ENCODE data around the gene NDUFA6.
"Not testable (repeated sequence)": the region's sequence is repeated elsewhere in the genome, so short reads cannot be mapped to it uniquely, and the experiment has no call there.

The NDUFA6 gene

DNA sequence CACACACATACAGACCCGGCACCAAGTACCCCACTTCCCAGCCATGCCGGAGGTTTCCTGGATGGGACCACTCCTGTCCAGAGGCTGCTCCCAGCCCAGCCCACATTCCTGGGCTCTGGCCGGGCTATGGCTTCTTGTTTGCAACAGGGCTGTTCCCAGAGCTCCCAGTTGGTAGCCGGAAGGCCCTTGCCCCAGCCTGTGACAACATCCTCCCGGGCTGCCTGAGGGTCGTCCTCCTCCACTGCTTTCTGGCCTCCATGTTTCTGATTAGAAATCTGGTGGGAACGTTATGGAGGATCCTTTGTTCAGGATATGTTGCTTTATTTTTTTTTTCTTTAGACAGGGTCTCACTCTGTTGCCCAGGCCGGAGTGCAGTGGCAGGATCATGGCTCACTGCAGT, 41.0 kb upstream of the NDUFA6 start:
- no peak overlapping the region for H3K4me3 ChIP-seq (ENCODE audit: low read depth, low read length)
- TF ChIP-seq, protein P1, sequence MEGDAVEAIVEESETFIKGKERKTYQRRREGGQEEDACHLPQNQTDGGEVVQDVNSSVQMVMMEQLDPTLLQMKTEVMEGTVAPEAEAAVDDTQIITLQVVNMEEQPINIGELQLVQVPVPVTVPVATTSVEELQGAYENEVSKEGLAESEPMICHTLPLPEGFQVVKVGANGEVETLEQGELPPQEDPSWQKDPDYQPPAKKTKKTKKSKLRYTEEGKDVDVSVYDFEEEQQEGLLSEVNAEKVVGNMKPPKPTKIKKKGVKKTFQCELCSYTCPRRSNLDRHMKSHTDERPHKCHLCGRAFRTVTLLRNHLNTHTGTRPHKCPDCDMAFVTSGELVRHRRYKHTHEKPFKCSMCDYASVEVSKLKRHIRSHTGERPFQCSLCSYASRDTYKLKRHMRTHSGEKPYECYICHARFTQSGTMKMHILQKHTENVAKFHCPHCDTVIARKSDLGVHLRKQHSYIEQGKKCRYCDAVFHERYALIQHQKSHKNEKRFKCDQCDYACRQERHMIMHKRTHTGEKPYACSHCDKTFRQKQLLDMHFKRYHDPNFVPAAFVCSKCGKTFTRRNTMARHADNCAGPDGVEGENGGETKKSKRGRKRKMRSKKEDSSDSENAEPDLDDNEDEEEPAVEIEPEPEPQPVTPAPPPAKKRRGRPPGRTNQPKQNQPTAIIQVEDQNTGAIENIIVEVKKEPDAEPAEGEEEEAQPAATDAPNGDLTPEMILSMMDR (IDR thresholded peaks at IDR 0.05; ENCODE audit: low read depth, low read length): no peak

DNA sequence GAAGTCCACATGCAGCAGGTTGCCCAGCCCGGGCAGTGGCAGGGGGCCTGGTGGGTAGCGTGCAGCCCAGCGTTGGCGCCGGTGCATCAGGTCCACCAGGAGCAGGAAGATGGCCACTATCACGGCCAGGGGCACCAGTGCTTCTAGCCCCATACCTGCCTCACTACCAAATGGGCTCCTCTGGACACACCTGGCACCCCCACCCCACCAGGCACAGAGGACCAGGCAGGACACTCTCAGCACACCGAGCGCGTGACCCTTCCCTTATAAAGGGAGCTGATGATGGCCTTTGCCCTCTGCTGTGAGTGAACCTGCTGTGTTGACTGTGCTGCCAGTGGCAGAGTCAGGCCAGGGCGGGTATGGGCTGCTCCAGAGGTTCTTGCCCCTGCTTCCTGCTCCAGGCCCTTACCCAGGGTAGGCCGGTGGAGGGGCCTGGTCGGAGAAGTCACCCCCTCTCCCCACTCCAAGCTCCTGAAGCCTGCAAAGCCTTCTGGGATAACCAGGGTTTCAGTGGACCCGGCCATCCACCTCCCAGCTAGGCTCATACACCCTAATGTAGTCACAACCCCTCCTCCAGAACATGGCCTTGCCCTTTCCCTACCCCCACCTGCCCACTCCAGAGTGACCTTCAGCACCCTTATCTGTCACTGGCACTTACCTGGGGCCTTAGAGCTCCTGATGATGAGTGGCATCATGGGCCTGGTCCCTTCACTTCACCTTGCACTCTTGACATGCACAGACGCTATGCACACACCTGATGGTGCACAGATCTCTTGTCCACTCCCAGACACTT, 40.3 kb upstream of the NDUFA6 start, which contains the start of gene CYP2D6:
TSS of gene CYP2D6 (minus strand) at position 172 of the 793 bp plus-strand sequence. CDS start at position 153, 19 bp downstream.
- not testable (repeated sequence) for H3K4me3 ChIP-seq (ENCODE audit: low read depth, low read length)

DNA sequence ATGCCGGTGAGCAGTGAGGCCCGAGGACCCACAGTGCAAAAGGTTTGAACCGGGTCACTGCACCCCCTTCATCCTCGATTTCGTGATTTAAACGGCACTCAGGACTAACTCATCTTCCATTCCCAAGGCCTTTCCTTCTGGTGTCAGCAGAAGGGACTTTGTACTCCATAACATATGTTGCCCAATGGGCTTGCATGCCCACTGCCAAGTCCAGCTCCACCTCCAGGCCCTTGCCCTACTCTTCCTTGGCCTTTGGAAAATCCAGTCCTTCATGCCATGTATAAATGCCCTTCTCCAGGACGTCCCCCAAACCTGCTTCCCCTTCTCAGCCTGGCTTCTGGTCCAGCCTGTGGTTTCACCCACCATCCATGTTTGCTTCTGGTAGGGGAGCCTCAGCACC, 39.6 kb upstream of the NDUFA6 start:
- not testable (repeated sequence) for H3K4me3 ChIP-seq (ENCODE audit: low read depth, low read length)

DNA sequence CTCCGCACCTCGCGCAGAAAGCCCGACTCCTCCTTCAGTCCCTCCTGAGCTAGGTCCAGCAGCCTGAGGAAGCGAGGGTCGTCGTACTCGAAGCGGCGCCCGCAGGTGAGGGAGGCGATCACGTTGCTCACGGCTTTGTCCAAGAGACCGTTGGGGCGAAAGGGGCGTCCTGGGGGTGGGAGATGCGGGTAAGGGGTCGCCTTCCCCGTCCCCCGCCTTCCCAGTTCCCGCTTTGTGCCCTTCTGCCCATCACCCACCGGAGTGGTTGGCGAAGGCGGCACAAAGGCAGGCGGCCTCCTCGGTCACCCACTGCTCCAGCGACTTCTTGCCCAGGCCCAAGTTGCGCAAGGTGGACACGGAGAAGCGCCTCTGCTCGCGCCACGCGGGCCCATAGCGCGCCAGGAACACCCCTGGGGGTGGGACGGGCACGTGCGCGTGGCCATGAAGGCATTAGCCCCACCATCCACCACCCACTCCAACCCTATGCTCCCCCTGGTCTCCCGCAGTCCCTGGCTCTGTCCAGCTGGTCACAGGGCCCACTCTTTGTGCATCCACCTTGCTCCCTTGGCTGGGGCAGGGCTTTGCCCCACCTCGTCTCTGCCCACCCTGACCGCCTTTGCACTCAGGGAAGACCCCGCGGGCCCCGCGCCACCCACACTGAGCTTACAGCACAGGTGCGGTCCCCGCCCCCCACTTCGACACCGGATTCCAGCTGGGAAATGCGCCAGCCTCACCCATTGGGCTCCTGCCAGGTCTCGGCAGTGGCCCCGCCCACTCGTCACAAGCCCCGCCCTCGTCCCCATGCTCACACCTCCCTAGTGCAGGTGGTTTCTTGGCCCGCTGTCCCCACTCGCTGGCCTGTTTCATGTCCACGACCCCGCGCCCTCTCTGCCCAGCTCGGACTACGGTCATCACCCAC, 38.5 kb upstream of the NDUFA6 start:
- H3K4me3 ChIP-seq (ENCODE audit: low read depth, low read length): not testable (repeated sequence)

DNA sequence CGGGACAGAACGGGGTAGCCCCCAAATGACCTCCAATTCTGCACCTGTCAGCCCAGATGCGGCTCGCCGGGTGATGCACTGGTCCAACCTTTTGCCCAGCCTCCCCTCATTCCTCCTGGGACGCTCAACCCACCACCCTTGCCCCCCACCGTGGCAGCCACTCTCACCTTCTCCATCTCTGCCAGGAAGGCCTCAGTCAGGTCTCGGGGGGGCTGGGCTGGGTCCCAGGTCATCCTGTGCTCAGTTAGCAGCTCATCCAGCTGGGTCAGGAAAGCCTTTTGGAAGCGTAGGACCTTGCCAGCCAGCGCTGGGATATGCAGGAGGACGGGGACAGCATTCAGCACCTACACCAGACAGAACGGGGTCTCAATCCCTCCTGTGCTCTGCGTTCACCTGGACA, 37.4 kb upstream of the NDUFA6 start:
- not testable (repeated sequence) for H3K4me3 ChIP-seq (ENCODE audit: low read depth, low read length)

DNA sequence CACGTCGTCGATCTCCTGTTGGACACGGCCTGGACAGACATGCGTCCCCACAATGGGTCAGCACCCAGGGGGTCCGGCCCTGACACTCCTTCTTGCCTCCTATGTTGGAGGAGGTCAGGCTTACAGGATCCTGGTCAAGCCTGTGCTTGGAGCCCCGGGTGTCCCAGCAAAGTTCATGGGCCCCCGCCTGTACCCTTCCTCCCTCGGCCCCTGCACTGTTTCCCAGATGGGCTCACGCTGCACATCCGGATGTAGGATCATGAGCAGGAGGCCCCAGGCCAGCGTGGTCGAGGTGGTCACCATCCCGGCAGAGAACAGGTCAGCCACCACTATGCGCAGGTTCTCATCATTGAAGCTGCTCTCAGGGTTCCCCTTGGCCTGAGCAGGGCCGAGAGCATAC, 37.0 kb upstream of the NDUFA6 start:
- TF ChIP-seq, protein P1 (IDR thresholded peaks at IDR 0.05; ENCODE audit: low read depth, low read length): no peak
- H3K4me3 ChIP-seq (ENCODE audit: low read depth, low read length): no peak overlapping the region

DNA sequence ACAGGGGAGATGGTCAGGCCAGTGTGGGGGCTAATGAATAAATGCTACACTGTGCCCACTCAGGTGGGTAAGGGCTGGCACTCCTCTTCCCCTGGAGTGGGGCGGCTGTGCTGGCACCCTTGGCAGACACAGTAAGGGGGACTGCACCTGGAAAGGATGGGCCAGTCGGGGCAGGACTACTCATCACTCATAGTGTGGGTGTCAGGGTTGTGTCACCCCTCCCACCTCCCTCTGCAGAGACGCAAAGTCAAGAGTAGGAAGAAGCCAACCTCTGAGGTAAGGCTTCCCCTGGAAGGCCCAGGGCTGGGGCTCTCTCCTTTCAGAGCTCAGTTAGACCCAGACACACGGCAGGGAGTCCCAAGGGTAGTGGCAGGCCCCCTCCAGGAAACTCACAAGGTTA, 33.0 kb upstream of the NDUFA6 start:
- not testable (repeated sequence) for H3K4me3 ChIP-seq (ENCODE audit: low read depth, low read length)

DNA sequence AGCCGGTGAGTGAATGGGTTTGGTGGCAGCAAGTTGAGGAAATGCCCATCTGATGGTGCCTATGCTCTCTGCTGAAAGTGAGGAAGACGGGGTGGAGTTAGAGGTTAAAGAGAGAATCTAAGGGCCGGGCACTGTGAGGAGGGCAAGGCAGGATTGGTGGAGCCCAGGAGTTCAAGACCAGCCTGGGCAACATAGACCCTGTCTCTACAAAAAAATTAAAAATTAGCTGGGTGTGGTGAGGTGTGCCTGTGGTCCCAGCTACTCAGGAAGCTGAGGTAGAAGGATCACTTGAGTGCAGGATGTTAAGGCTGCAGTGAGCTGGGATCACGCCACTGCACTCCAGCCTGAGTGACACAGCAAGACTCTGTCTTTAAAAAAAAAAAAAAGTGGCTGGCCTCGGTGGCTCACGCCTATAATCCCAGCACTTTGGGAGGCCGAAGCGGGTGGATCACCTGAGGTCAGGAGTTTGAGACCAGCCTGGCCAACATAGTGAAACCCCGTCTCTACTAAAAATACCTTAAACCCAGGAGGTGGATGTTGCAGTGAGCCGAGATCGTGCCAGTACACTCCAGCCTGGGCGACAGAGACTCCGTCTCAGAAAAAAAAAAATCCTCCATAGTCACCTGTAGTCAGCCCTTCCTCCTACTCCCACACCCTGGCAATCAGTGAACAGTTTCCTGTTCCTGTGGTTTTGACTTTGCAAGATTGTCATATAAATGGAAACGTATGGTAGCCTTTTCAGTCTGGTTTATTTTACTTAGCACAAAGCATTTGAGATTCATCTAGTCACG, 29.9 kb upstream of the NDUFA6 start:
- not testable (repeated sequence) for H3K4me3 ChIP-seq (ENCODE audit: low read depth, low read length)

DNA sequence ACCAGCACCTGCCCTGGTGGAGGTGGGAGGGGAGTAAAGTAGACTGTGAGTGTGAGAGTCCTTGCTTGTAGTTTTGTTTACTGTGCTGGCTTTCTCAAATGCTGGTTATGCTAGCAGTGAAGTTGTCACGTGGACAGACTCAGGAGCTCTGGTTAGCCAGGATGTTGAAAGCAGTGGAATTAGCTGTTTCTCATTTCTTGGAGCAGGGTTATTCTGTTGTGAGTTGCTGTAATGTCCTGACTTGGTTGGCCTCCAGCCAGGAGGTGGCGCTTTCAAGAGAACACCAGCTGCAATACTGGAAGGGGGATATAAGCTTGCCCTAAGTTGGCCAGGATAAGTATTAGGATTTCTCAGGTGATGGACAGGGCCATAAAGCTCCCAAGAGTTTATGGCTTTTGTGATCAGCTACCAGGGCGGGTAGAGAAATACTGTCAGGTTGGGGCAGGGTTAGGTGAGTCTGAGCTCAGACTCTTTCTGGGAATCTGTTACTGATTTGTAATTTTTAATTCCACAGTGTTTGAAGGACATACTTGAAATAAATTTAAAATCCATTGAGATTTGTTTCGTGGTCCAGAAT, 26.4 kb upstream of the NDUFA6 start:
- TF ChIP-seq, protein P1 (IDR thresholded peaks at IDR 0.05; ENCODE audit: low read depth, low read length): no peak

DNA sequence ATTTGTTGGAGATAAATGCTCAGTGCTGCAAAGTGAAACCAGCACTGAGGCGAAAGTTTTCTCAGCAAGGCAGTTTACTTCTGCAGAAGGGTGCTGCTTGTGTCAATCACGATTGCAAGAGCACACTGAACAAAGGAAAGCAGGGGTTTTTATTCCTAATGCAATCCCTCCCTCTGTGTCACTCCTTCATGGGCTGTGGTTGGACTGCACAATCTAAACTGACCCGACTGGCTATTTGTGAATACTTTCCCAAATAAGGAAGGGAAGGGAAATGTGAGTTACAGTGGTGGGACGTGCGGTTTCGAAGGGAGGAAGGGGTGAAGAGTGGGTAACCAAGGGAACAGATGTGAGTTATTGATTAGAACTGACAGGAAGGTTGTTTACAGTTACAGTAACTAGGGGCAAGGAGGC, 24.9 kb upstream of the NDUFA6 start:
- not testable (repeated sequence) for H3K4me3 ChIP-seq (ENCODE audit: low read depth, low read length)

More for the DNA sequence above, 26.4 kb upstream of the NDUFA6 start:
- no peak overlapping the region for H3K4me3 ChIP-seq (ENCODE audit: low read depth, low read length)
